Neural progenitor cell (in vitro differentiated cells): ENCODE data around the gene BSDC1.

Source experiments
- EZH2 ChIP-seq: fragments of 200-600 bp; sonication (generic); IDR thresholded peaks from 2 replicates; pipeline ENCODE4 v1.6.1; 2017; ENCODE audit warnings: antibody characterized with exemption, mild to moderate bottlenecking, moderate library complexity
- TF ChIP-seq, protein P1 (sequence below): fragments of 200-600 bp; sonication (generic); IDR thresholded peaks from 2 replicates; pipeline ENCODE4 v1.5.1; 2017; ENCODE audit warnings: antibody characterized with exemption, mild to moderate bottlenecking

DNA sequence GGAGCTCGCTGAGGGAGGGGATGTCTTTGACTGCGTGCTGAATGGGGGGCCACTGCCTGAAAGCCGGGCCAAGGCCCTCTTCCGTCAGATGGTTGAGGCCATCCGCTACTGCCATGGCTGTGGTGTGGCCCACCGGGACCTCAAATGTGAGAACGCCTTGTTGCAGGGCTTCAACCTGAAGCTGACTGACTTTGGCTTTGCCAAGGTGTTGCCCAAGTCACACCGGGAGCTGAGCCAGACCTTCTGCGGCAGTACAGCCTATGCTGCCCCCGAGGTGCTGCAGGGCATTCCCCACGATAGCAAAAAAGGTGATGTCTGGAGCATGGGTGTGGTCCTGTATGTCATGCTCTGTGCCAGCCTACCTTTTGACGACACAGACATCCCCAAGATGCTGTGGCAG is 30.5 kb downstream of the BSDC1 start:
- no peak for TF ChIP-seq EZH2
- TF ChIP-seq, protein P1, sequence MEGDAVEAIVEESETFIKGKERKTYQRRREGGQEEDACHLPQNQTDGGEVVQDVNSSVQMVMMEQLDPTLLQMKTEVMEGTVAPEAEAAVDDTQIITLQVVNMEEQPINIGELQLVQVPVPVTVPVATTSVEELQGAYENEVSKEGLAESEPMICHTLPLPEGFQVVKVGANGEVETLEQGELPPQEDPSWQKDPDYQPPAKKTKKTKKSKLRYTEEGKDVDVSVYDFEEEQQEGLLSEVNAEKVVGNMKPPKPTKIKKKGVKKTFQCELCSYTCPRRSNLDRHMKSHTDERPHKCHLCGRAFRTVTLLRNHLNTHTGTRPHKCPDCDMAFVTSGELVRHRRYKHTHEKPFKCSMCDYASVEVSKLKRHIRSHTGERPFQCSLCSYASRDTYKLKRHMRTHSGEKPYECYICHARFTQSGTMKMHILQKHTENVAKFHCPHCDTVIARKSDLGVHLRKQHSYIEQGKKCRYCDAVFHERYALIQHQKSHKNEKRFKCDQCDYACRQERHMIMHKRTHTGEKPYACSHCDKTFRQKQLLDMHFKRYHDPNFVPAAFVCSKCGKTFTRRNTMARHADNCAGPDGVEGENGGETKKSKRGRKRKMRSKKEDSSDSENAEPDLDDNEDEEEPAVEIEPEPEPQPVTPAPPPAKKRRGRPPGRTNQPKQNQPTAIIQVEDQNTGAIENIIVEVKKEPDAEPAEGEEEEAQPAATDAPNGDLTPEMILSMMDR, result no peak
